ENCODE data around the gene P3H4.
"Not testable (repeated sequence)": the region's sequence is repeated elsewhere in the genome, so short reads cannot be mapped to it uniquely, and the experiment has no call there.

Gene P3H4

GRCh38 chr17:41811549-41812380 is at the start of gene P3H4:
P3H4 (minus strand) TSS chr17:41811949; CDS start chr17:41811915, 34 bp downstream.
- DNase-seq (ENCODE audit: low read depth) = no peak

GRCh38 chr17:41860254-41860931 is 48.6 kb upstream of the P3H4 start:
- DNase-seq (ENCODE audit: low read depth) = no peak

- not testable (repeated sequence) for DNase-seq (ENCODE audit: low read depth)
Observed at GRCh38 chr17:41851382-41851781, 39.6 kb upstream of the P3H4 start.

GRCh38 chr17:41849251-41849990 is 37.7 kb upstream of the P3H4 start:
- no peak for DNase-seq (ENCODE audit: low read depth)

- DNase-seq (ENCODE audit: low read depth) = no peak
Observed at GRCh38 chr17:41848788-41849187, 37.0 kb upstream of the P3H4 start.

- no peak for DNase-seq (ENCODE audit: low read depth)
Observed at GRCh38 chr17:41844971-41845370, 33.2 kb upstream of the P3H4 start.

- not testable (repeated sequence) for DNase-seq (ENCODE audit: low read depth)
Observed at GRCh38 chr17:41840781-41841180, 29.0 kb upstream of the P3H4 start.

- not testable (repeated sequence) for DNase-seq (ENCODE audit: low read depth)
Observed at GRCh38 chr17:41839448-41839847, 27.7 kb upstream of the P3H4 start.

GRCh38 chr17:41837761-41838538 is 26.2 kb upstream of the P3H4 start, which contains the start of gene KLHL10:
KLHL10 (plus strand) TSS chr17:41837825; CDS start chr17:41837933, 108 bp downstream.
- DNase-seq (ENCODE audit: low read depth) = no peak

- DNase-seq (ENCODE audit: low read depth) = no peak
Observed at GRCh38 chr17:41836550-41837196, 24.9 kb upstream of the P3H4 start.

- no peak for DNase-seq (ENCODE audit: low read depth)
Observed at GRCh38 chr17:41835800-41836549, 24.2 kb upstream of the P3H4 start, which contains the start of gene NT5C3B. NT5C3B (minus strand) TSS chr17:41836232; CDS start chr17:41836193, 39 bp downstream.

- no peak for DNase-seq (ENCODE audit: low read depth)
Observed at GRCh38 chr17:41835214-41835799, 23.6 kb upstream of the P3H4 start.

- not testable (repeated sequence) for DNase-seq (ENCODE audit: low read depth)
Observed at GRCh38 chr17:41829961-41830360, 18.2 kb upstream of the P3H4 start.

- DNase-seq (ENCODE audit: low read depth) = no peak
Observed at GRCh38 chr17:41825175-41825845, 13.6 kb upstream of the P3H4 start.

- no peak for DNase-seq (ENCODE audit: low read depth)
Observed at GRCh38 chr17:41824086-41824485, 12.3 kb upstream of the P3H4 start.

GRCh38 chr17:41823580-41823979 is 11.8 kb upstream of the P3H4 start:
- DNase-seq (ENCODE audit: low read depth) = no peak

GRCh38 chr17:41823141-41823524 is 11.4 kb upstream of the P3H4 start:
- DNase-seq (ENCODE audit: low read depth) = no peak

GRCh38 chr17:41822216-41823140 is 10.7 kb upstream of the P3H4 start:
- DNase-seq (ENCODE audit: low read depth) = no peak
